ENCODE data around the gene UBE2D2. TPM values are rescaled to one million over a fixed set of nuclear protein-coding genes. Genes with fewer than 3 reads are reported as not detected.

Gene UBE2D2
- total and polyA plus RNA-seq, 2 of the 13 experiments (the other 11 are each of a cell fraction or from before 2014, with no cell fraction given) = 79.1 to 109 TPM

DNA sequence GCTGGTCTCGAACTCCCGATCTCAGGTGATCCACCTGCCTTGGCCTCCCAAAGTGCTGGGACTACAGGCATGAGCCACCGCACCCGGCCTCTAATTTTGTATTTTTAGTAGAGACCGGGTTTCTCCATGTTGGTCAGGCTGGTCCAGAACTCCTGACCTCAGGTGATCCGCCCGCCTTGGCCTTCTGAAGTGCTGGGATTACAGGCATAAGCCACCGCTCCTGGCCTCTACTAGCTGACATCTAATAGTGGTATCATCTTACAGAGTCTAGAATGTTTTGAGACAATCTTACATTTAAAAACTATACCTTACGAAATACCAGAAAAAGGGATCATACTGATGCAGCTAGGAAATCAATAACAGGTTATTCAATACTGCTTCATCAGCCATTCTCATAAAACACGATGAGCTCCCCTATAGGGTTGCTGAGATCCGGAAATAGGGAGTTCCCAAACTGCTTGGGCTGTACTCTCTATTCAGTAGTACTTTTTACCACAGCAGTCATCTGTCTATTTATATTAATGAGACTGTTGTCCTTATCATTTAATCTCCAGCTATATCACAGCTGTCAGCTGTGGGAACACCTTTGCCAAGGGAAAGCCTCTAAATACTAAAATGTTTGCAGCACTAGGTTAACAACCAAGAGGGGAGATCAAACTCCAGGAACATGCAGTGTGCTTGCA is 8.1 kb upstream of the UBE2D2 start:
- H3K27me3 ChIP-seq (ENCODE audit: control insufficient read depth in 1 of 2, insufficient read depth in 2 of 2, low read length in 2 of 2) = no peaks in the 10 kb centered on the region

GRCh38 chr5:139554264-139554663 is 6.9 kb upstream of the UBE2D2 start:
- POLR2A ChIA-PET = no interaction called here
- H3K4me2 ChIP-seq (ENCODE audit: low read depth, low read length) = no peak overlapping the region
- no peak for FAIRE-seq
- H3K27ac ChIP-seq (ENCODE audit: extremely low read length, insufficient read depth, low read length) = no peak overlapping the region
- CTCF ChIA-PET (ENCODE audit: low intra/inter-chr PET ratio, low total read pairs) = no interaction called here
- H3K27me3 ChIP-seq (ENCODE audit: control insufficient read depth in 1 of 2, insufficient read depth in 2 of 2, low read length in 2 of 2) = no peaks in the 10 kb centered on the region
- no peak for DNase-seq (ENCODE audit: low spot score)
- no TSS peak for BruUV-seq (replicated peaks)
- intact Hi-C loops (cut with micrococcal nuclease; ENCODE audit: unreplicated experiment) (no loop called here), in situ Hi-C loops (cut with HindIII; ENCODE audit: extremely low pct_ligation_motif_present, low pct_unique_long_range_greater_than_20kb) (no loop called here)
- 95% methylated on average over 4 of the region's 4 CpGs for WGBS (ENCODE audit: low lambda C conversion rate)
- H3K4me3 ChIP-seq (replicated peaks in 1 of 3; ENCODE audit: insufficient read depth in 1 of 3, low read depth in 2 of 3, low read length in 3 of 3) = no peak overlapping the region
- no peaks in the 10 kb centered on the region for H3K9me3 ChIP-seq (ENCODE audit: low read length)
- H3K36me3 ChIP-seq (replicated peaks in 1 of 2; ENCODE audit: control insufficient read depth in 1 of 2, insufficient read depth in 2 of 2, low read length in 2 of 2) = no peaks in the 10 kb centered on the region
- no peaks in the 10 kb centered on the region for H4K20me1 ChIP-seq (ENCODE audit: insufficient read depth, low read length)
- no peak overlapping the region for H3K9ac ChIP-seq (ENCODE audit: insufficient read depth, low read depth, low read length)
- H3K79me2 ChIP-seq (ENCODE audit: insufficient read depth, low read length) = no peaks in the 10 kb centered on the region
- ATAC-seq = no peak
- no peak overlapping the region for H2AFZ ChIP-seq (ENCODE audit: low read length)
- no peak for TF ChIP-seq MIXL1 (CRISPR knock-in tag; IDR thresholded peaks at IDR 0.05)
- TF ChIP-seq KLF6 (CRISPR knock-in tag; IDR thresholded peaks at IDR 0.05) = no peak
- no peak for TF ChIP-seq ZNF570 (CRISPR knock-in tag; IDR thresholded peaks at IDR 0.05; ENCODE audit: borderline replicate concordance)
- no peak for TF ChIP-seq ZNF282 (IDR thresholded peaks at IDR 0.05; ENCODE audit: partially characterized antibody)
- H3K4me1 ChIP-seq (ENCODE audit: insufficient read depth, low read length) = peaks cover 30% of the 10 kb centered on the region

More for the DNA sequence above, 8.1 kb upstream of the UBE2D2 start:
- ChIA-PET POLR2A (interaction anchor here (4.4 kb wide), 1 partner anchor 8 kb away, joined by 45 read pairs; the partner anchor contains the start of gene UBE2D2), CTCF (ENCODE audit: low intra/inter-chr PET ratio, low total read pairs) (no interaction called here)
- in situ Hi-C loops (cut with HindIII; ENCODE audit: extremely low pct_ligation_motif_present, low pct_unique_long_range_greater_than_20kb) (no loop called here), intact Hi-C loops (cut with micrococcal nuclease; ENCODE audit: unreplicated experiment) (no loop called here)
- FAIRE-seq (no peak), DNase-seq (ENCODE audit: low spot score) (no peak), ATAC-seq (no peak)
- peak in 1 of 2 experiments; percentile 12; a peak in 1 of 4 replicates for TF ChIP-seq MAFK (conservative IDR thresholded peaks at IDR 0.05 in 1 of 2, IDR thresholded peaks at IDR 0.05 in 1 of 2; ENCODE audit: low read length in 2 of 2)
- no peak for TF ChIP-seq ZKSCAN1 (IDR thresholded peaks at IDR 0.05; ENCODE audit: low read length)
- H3K4me2 ChIP-seq (ENCODE audit: low read depth, low read length) = no peak overlapping the region
- H4K20me1 ChIP-seq (ENCODE audit: insufficient read depth, low read length) = no peaks in the 10 kb centered on the region
- no peak overlapping the region for H2AFZ ChIP-seq (ENCODE audit: low read length)
- 97% methylated on average over 11 of the region's 11 CpGs for WGBS (ENCODE audit: low lambda C conversion rate)
- no peak overlapping the region for H3K4me3 ChIP-seq (replicated peaks in 1 of 3; ENCODE audit: insufficient read depth in 1 of 3, low read depth in 2 of 3, low read length in 3 of 3)
- no peak overlapping the region for H3K9ac ChIP-seq (ENCODE audit: insufficient read depth, low read depth, low read length)
- no peaks in the 10 kb centered on the region for H3K79me2 ChIP-seq (ENCODE audit: insufficient read depth, low read length)
- BruUV-seq (replicated peaks) = no TSS peak
- no peaks in the 10 kb centered on the region for H3K9me3 ChIP-seq (ENCODE audit: low read length)
- no peak overlapping the region for H3K27ac ChIP-seq (ENCODE audit: extremely low read length, insufficient read depth, low read length)
- peaks cover 36% of the 10 kb centered on the region for H3K4me1 ChIP-seq (ENCODE audit: insufficient read depth, low read length)
- no peaks in the 10 kb centered on the region for H3K36me3 ChIP-seq (replicated peaks in 1 of 2; ENCODE audit: control insufficient read depth in 1 of 2, insufficient read depth in 2 of 2, low read length in 2 of 2)
